Thoracic aorta (tissue), 2 donors: ENCODE results near the gene PUM2. TPM values are rescaled to one million over a fixed set of nuclear protein-coding genes. Genes with fewer than 3 reads are reported as not detected.
"Not testable (repeated sequence)": the region's sequence is repeated elsewhere in the genome, so short reads cannot be mapped to it uniquely, and the experiment has no call there.

Source experiments
- ATAC-seq: fragments of 150-250 bp; one replicate; pipeline ENCODE4 v1.8.0; 2017; ENCODE audit warnings: low read depth; ENCODE audit not compliant: insufficient number of reproducible peaks, low FRiP score
- DNase-seq: peaks from one replicate; pipeline ENCODE4 v3.0.0-alpha.2; 2020; ENCODE audit warnings: low spot score
- H3K27ac ChIP-seq, 2 donors: fragments of 200-600 bp; sonication (generic); 1 replicate in 1 of 2; 2 replicates in 1 of 2; pipeline ENCODE4 v1.5.1; 2016; ENCODE audit warnings: mild to moderate bottlenecking in 2 of 2, moderate library complexity in 2 of 2
- H3K27me3 ChIP-seq: fragments of 200-600 bp; sonication (generic); replicated peaks from 2 replicates; pipeline ENCODE4 v1.6.0; 2016; ENCODE audit warnings: mild to moderate bottlenecking; ENCODE audit not compliant: insufficient read depth
- H3K36me3 ChIP-seq: fragments of 200-600 bp; sonication (generic); one replicate; pipeline ENCODE4 v1.5.1; 2016
- H3K4me1 ChIP-seq, 2 donors: fragments of 200-600 bp; sonication (generic); 1 replicate in 1 of 2; 2 replicates in 1 of 2; pipeline versions ENCODE4 v1.5.1 to v1.6.0; 2016; ENCODE audit warnings: low read depth in 2 of 2, mild to moderate bottlenecking in 1 of 2; ENCODE audit not compliant: control insufficient read depth in 1 of 2
- H3K4me3 ChIP-seq: fragments of 200-600 bp; sonication (generic); 2 replicates; pipeline ENCODE4 v1.5.1; 2016; ENCODE audit warnings: mild to moderate bottlenecking
- H3K9me3 ChIP-seq: fragments of 200-600 bp; sonication (generic); 2 replicates; pipeline ENCODE4 v1.5.1; 2016
- total RNA-seq, 2 donors: library from RNA; depleted of rRNA; stranded (reverse); fragments of >200 nt; gene quantifications; one replicate each; pipeline versions ENCODE4 v1.1.0 to v1.2.3, GENCODE V29; 2016
- TF ChIP-seq, protein P1 (sequence below): fragments of 200-600 bp; sonication (generic); IDR thresholded peaks from one replicate; pipeline ENCODE4 v1.5.1; 2019; ENCODE audit warnings: antibody characterized with exemption

Gene PUM2
- total RNA-seq, 2 donors from 2014 or later, result 45.4 to 88.7 TPM

GRCh38 chr2:20281876-20282275 is 68.8 kb downstream of the PUM2 start:
- no peaks in the 10 kb centered on the region for H3K27me3 ChIP-seq
- no peak overlapping the region for H3K4me3 ChIP-seq
- TF ChIP-seq, protein P1, sequence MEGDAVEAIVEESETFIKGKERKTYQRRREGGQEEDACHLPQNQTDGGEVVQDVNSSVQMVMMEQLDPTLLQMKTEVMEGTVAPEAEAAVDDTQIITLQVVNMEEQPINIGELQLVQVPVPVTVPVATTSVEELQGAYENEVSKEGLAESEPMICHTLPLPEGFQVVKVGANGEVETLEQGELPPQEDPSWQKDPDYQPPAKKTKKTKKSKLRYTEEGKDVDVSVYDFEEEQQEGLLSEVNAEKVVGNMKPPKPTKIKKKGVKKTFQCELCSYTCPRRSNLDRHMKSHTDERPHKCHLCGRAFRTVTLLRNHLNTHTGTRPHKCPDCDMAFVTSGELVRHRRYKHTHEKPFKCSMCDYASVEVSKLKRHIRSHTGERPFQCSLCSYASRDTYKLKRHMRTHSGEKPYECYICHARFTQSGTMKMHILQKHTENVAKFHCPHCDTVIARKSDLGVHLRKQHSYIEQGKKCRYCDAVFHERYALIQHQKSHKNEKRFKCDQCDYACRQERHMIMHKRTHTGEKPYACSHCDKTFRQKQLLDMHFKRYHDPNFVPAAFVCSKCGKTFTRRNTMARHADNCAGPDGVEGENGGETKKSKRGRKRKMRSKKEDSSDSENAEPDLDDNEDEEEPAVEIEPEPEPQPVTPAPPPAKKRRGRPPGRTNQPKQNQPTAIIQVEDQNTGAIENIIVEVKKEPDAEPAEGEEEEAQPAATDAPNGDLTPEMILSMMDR, result no peak
- H3K27ac ChIP-seq, result no peak overlapping the region
- H3K9me3 ChIP-seq, result no peaks in the 10 kb centered on the region
- no peak for DNase-seq
- no peak for ATAC-seq
- no peaks in the 10 kb centered on the region for H3K4me1 ChIP-seq
- peaks cover 12% of the 10 kb centered on the region for H3K36me3 ChIP-seq

DNA sequence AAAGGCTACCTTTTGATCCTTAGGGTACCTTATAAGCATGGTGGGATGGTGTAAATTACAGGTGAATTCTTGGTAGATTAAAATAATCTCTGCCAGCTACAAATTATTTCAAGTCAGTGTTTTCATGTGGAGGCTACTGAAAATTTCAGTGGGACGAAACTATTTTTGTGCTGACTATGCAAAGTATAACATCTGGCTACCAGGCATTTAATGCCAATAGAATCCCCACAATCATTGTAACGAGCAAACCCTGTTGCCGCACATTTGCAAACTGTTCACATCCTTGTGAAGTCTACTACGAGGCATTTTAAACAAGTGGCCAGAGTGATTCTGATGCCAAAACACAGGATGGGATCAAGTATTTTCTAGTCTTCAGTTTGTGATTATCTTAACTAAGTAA is 77.6 kb downstream of the PUM2 start:
- no peak overlapping the region for H3K4me3 ChIP-seq
- peaks cover 0 to 3% of the 10 kb centered on the region in 2 donors for H3K4me1 ChIP-seq
- no peaks in the 10 kb centered on the region for H3K36me3 ChIP-seq
- H3K27ac ChIP-seq, result no peak overlapping the region
- H3K27me3 ChIP-seq, result no peaks in the 10 kb centered on the region
- DNase-seq (no peak), ATAC-seq (no peak)
- TF ChIP-seq, protein P1, result no peak
- H3K9me3 ChIP-seq, result no peaks in the 10 kb centered on the region

DNA sequence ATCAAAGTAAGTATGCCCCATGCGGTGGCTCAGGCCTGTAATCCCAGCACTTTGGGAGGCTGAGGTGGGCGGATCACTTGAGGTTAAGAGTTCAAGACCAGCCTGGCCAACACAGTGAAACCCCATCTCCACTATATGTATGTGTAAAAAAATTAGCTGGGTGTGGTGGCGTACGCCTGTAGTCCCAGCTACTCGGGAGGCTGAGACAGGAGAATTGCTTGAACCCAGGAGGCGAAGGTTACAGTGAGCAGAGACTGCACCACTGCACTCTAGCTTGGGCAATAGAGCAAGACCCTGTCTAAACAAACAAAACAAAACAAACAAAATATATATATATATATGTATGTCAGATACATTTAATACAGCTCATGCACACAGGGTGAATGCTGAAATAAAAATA is 82.3 kb downstream of the PUM2 start:
- not testable (repeated sequence) for H3K36me3 ChIP-seq, H3K9me3 ChIP-seq, H3K4me3 ChIP-seq, H3K4me1 ChIP-seq, H3K27me3 ChIP-seq, ATAC-seq, DNase-seq, H3K27ac ChIP-seq

DNA sequence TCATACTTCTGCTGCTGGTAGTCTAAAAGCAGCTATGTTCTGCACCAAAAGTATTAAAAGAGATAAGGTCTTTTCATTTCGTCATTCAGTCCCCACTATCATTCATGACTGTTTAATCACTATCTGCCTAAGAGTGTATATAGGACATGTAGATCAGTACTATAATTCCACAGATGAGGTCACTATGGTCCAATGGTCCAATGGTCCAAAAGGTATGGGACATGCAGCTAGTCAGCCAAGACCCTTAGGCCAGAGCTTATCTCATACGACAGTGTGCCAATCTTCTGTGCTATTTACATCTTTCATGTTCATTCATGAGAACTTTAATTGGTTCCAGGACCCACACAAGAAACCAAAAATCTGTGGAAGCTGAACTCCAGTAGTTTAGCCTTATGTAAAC is 83.1 kb downstream of the PUM2 start:
- Histone ChIP-seq H3K36me3 (no peaks in the 10 kb centered on the region), H3K27ac (no peak overlapping the region), H3K4me1 (no peaks in the 10 kb centered on the region), H3K27me3 (no peaks in the 10 kb centered on the region), H3K9me3 (no peaks in the 10 kb centered on the region), H3K4me3 (no peak overlapping the region)
- ATAC-seq (no peak), DNase-seq (no peak)
- TF ChIP-seq, protein P1, result no peak

GRCh38 chr2:20264629-20265028 is 86.0 kb downstream of the PUM2 start:
- H3K4me3 ChIP-seq, result no peak overlapping the region
- H3K9me3 ChIP-seq, result no peaks in the 10 kb centered on the region
- ATAC-seq (no peak), DNase-seq (no peak)
- no peak overlapping the region for H3K27ac ChIP-seq
- no peaks in the 10 kb centered on the region for H3K4me1 ChIP-seq
- H3K36me3 ChIP-seq, result peaks cover 7% of the 10 kb centered on the region
- TF ChIP-seq, protein P1, result no peak
- H3K27me3 ChIP-seq, result no peaks in the 10 kb centered on the region

GRCh38 chr2:20257411-20257810 is 93.2 kb downstream of the PUM2 start:
- no peak overlapping the region for H3K27ac ChIP-seq
- TF ChIP-seq, protein P1, result no peak
- H3K27me3 ChIP-seq, result no peaks in the 10 kb centered on the region
- ATAC-seq (no peak), DNase-seq (no peak)
- H3K36me3 ChIP-seq, result peaks cover 44% of the 10 kb centered on the region
- H3K4me3 ChIP-seq, result no peak overlapping the region
- no peaks in the 10 kb centered on the region for H3K9me3 ChIP-seq
- H3K4me1 ChIP-seq, result no peaks in the 10 kb centered on the region
